Measurements from ENCODE around the gene DAP3. TPM values are rescaled to one million over a fixed set of nuclear protein-coding genes. Genes with fewer than 3 reads are reported as not detected.

The DAP3 gene
- total and polyA plus RNA-seq, 2 of the 8 experiments (the other 6 are each of a cell fraction or from before 2014, with no cell fraction given) = 66.3 to 87.1 TPM

DNA sequence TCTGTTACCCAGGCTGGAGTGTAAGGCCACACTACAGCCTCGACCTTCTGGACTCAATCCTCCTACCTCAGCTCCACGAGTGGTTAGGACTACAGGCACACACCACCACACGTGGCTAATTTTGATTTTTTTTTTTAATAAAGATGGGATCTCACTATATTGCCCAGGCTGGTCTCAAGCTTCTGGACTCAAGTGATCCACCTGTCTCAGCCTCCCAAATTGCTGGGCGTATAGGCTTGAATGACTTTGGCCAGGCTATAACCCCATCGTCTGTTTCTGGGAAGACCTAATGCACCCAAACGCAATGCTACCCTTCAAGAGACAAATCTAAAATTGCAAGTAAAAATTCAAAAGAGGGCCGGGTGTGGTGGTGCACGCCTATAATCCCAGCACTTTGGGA is 52.1 kb downstream of the DAP3 start (continued):
- TF ChIP-seq HDAC6 (IDR thresholded peaks at IDR 0.05; ENCODE audit: low read depth, low read length) (no peak), KDM1A (IDR thresholded peaks at IDR 0.05; ENCODE audit: borderline replicate concordance, low read length) (no peak), BACH1 (IDR thresholded peaks at IDR 0.05; ENCODE audit: low read length) (no peak)
